Measurements from ENCODE around the gene IFI27. TPM values are rescaled to one million over a fixed set of nuclear protein-coding genes. Genes with fewer than 3 reads are reported as not detected.

IFI27 gene
- polyA plus RNA-seq, 1 experiment = 4.1 TPM

DNA sequence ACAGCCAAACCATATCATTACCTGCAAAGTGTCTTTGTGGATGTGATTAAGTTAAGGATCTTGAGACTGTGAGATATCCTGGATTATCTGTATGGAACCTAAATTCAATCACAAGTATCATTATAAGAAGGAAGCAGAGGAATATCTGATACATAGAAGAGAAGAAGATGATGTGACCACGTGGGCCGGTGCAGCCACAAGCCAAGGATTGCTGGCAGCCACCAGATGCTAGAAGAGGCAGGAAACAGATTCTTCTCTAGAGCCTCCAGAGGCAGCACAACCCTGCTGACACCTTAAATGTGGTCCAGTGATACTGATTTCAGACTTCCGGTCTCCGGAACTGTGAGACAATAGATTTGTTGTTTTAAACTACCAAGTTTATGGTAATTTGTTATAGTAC, 24.9 kb downstream of the IFI27 start:
- POLR2A ChIA-PET = no interaction called here
- Histone ChIP-seq H3K36me3 (ENCODE audit: control insufficient read depth, insufficient read depth, low read length) (no peaks in the 10 kb centered on the region), H3K4me3 (ENCODE audit: low read depth, low read length) (no peak overlapping the region), H3K27me3 (ENCODE audit: control insufficient read depth, insufficient read depth, low read length) (peaks cover 4% of the 10 kb centered on the region)
- DNase-seq (ENCODE audit: low read depth) = no peak
- no peak for TF ChIP-seq CTCF (IDR thresholded peaks at IDR 0.05; ENCODE audit: insufficient read depth, low read depth, low read length)
- CTCF ChIA-PET = interaction anchor here (9.7 kb wide), 1 partner anchor 98 kb away, joined by 248 read pairs; no protein-coding TSS in a partner anchor

DNA sequence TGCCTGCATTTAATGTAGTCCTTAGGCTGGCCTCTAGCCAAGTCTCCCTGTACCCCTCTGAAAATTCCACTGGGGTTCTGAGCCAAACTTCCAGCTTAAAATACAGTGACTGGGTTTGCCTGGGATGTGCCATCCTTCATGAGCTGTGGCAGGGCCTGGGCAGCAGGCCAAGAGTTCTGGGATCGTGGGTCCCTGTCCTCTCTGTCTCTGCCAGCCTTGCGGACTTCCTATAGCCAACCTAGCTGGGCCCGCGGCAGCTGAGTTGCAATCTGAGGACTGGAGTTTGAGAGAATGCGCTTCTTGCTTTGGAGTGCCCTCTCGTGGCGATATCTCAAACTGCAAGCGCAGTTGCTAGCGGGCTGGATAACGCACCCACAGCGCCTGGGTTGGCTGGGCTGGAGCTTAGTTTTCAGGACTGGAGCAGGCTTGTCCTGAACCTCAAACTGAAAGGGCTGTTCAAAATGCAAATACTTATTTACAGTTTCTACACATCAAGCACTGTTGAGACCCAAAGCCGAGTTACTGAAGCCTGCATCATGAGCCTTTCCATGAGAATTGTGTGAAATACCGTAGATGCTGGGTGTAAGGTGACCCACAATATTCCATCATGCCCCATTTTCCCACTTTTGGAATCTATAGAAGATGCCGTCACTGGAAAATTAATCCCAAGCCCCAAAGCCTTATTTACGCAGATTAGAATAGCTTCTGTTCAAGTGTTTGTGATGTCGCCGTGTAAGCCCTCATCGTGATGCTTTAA, 26.2 kb downstream of the IFI27 start:
- POLR2A ChIA-PET = interaction anchor here (1.0 kb wide), 1 partner anchor 55 kb away, joined by 5 read pairs; the partner anchor contains the start of genes DDX24 and IFI27L1

DNA sequence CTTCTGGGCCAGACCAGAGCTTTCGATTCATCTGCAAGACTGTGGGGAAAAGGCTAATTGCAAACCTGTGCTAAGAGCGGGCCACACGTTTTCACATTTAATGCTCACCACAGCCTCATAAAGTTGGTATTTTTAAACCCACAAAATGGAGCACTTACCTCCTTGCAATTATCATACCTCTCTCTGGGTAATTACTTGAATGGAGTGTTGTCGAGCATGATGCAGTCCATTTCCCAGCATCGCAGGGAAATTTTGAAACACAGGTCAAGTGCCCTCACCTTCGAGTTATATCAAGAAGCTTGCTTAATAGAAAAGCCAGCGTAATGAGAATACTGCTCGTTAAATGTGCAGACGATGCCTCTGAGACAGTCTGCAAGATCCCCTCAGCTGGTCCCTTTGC, 27.7 kb downstream of the IFI27 start:
- no peak overlapping the region for H3K4me3 ChIP-seq (ENCODE audit: low read depth, low read length)
- H3K27me3 ChIP-seq (ENCODE audit: control insufficient read depth, insufficient read depth, low read length) = peaks cover 4% of the 10 kb centered on the region
- no peak for TF ChIP-seq CTCF (IDR thresholded peaks at IDR 0.05; ENCODE audit: insufficient read depth, low read depth, low read length)
- DNase-seq (ENCODE audit: low read depth) = no peak
- H3K36me3 ChIP-seq (ENCODE audit: control insufficient read depth, insufficient read depth, low read length) = no peaks in the 10 kb centered on the region
- ChIA-PET POLR2A (no interaction called here), CTCF (interaction anchor here (2.0 to 9.7 kb wide), 6 partner anchors 10 to 201 kb away, joined by 8 to 248 read pairs (median 32); no protein-coding TSS in a partner anchor)

More for the DNA sequence above, 26.2 kb downstream of the IFI27 start:
- Histone ChIP-seq H3K4me3 (ENCODE audit: low read depth, low read length) (no peak overlapping the region), H3K27me3 (ENCODE audit: control insufficient read depth, insufficient read depth, low read length) (peaks cover 4% of the 10 kb centered on the region), H3K36me3 (ENCODE audit: control insufficient read depth, insufficient read depth, low read length) (no peaks in the 10 kb centered on the region)
- TF ChIP-seq CTCF (IDR thresholded peaks at IDR 0.05; ENCODE audit: insufficient read depth, low read depth, low read length) = peak; percentile 98
- CTCF ChIA-PET = interaction anchor here (0.6 to 9.7 kb wide), 48 partner anchors 9 to 931 kb away, joined by 3 to 248 read pairs (median 5); partner anchors contain the start of genes DDX24, IFI27, IFI27L1 and OTUB2
- peak; percentile 15 for DNase-seq (ENCODE audit: low read depth)

DNA sequence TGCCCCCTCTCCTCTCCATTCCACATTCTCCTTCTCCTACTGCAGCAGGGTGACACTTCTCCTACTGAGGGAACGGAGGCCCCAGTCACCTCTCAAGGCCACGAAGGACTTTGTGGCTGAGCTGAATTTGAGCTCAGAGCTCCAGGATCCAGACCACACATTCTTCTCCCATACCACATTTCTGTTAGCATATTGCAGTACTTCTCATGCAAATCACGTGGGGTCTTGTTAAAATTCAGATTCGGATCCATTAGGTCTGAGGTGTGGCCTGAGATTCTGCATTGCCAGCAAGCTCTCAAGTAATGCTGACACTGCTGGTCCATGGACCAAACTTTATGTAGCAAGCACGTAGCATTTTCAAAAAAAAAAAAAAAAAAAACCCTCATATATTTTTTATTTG, 28.5 kb downstream of the IFI27 start:
- no peak for TF ChIP-seq CTCF (IDR thresholded peaks at IDR 0.05; ENCODE audit: insufficient read depth, low read depth, low read length)

DNA sequence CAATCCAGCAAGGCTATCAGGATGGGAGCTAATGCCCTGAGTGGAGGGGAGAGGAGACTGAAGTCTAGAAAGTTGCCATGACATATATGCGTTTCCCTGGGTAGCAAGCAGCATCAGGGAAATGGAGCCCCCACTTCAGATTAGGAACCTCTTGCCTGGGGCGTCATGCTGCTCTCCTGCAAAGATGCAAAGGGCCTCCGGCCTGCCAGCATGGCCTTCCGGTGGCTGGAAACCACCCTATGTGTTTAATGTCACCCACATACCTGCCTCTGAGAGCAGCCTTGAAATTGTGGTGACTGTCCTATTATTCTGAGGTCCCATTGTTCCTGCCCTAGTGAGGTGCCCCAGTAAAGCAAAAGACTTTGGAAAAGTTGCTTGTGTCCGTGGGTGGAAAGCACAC, 28.9 kb downstream of the IFI27 start:
- DNase-seq (ENCODE audit: low read depth) = no peak
- H3K36me3 ChIP-seq (ENCODE audit: control insufficient read depth, insufficient read depth, low read length) = no peaks in the 10 kb centered on the region
- CTCF ChIA-PET = interaction anchor here (0.6 to 9.7 kb wide), 5 partner anchors 102 to 1028 kb away, joined by 3 to 248 read pairs (median 3); no protein-coding TSS in a partner anchor
- TF ChIP-seq CTCF (IDR thresholded peaks at IDR 0.05; ENCODE audit: insufficient read depth, low read depth, low read length) = no peak
- POLR2A ChIA-PET = no interaction called here
- H3K4me3 ChIP-seq (ENCODE audit: low read depth, low read length) = no peak overlapping the region
- peaks cover 4% of the 10 kb centered on the region for H3K27me3 ChIP-seq (ENCODE audit: control insufficient read depth, insufficient read depth, low read length)

More for the DNA sequence above, 28.5 kb downstream of the IFI27 start:
- Histone ChIP-seq H3K4me3 (ENCODE audit: low read depth, low read length) (no peak overlapping the region), H3K36me3 (ENCODE audit: control insufficient read depth, insufficient read depth, low read length) (no peaks in the 10 kb centered on the region), H3K27me3 (ENCODE audit: control insufficient read depth, insufficient read depth, low read length) (peaks cover 4% of the 10 kb centered on the region)
- ChIA-PET POLR2A (no interaction called here), CTCF (interaction anchor here (0.8 to 9.7 kb wide), 5 partner anchors 87 to 482 kb away, joined by 3 to 248 read pairs (median 37); no protein-coding TSS in a partner anchor)
- no peak for DNase-seq (ENCODE audit: low read depth)
